K562 (cell line): ENCODE results near the gene SAMD4A. TPM values are rescaled to one million over a fixed set of nuclear protein-coding genes. Genes with fewer than 3 reads are reported as not detected.
A peak's percentile ranks its signal among the peaks of the same experiment; 100 is the strongest.

Experiments used
- CREBBP ChIP-seq: IDR thresholded peaks from one replicate; pipeline ENCODE4 v1.6.1; 2012; ENCODE audit warnings: low read depth, mild to moderate bottlenecking, control low read depth, inconsistent platforms, low read length
- E2F3 ChIP-seq: fragments of 250-450 bp; sonication (Bioruptor Pico); IDR thresholded peaks from 2 replicates; pipeline ENCODE4 v1.4.0; 2020; ENCODE audit warnings: mild to moderate bottlenecking
- KDM4B ChIP-seq, 2 experiments: fragments of 450-650 bp in 1 of 2; sonication (generic) in 1 of 2; IDR thresholded peaks; 2 replicates each; pipeline ENCODE4 v1.6.1; 2016 to 2017; ENCODE audit warnings: borderline replicate concordance in 2 of 2, antibody characterized with exemption in 1 of 2, low read depth in 1 of 2, mild to moderate bottlenecking in 1 of 2
- LARP7 ChIP-seq: fragments of 450-650 bp; IDR thresholded peaks from 2 replicates; pipeline ENCODE4 v1.6.1; 2016
- MIER1 ChIP-seq: fragments of 450-650 bp; IDR thresholded peaks from 2 replicates; pipeline ENCODE4 v1.6.1; 2016; ENCODE audit warnings: antibody characterized with exemption, mild to moderate bottlenecking, low read depth
- MYC ChIP-seq, 2 experiments: fragments of 250-450 bp in 1 of 2; sonication (Bioruptor Pico) in 1 of 2; IDR thresholded peaks; 2 replicates each; pipeline versions ENCODE4 v1.5.1 to v1.6.1; 2012 to 2021; ENCODE audit warnings: low read depth in 2 of 2, borderline replicate concordance in 1 of 2, improper control_type of control experiment in 1 of 2, low read length in 1 of 2, mild to moderate bottlenecking in 1 of 2, moderate library complexity in 1 of 2
- SMAD4 ChIP-seq: fragments of 250-450 bp; sonication (Bioruptor Pico); conservative IDR thresholded peaks from 2 replicates; pipeline ENCODE4 v1.8.0; 2021; ENCODE audit warnings: inconsistent platforms, mild to moderate bottlenecking, moderate library complexity
- ZNF445 ChIP-seq: fragments of 250-450 bp; sonication (Bioruptor Pico); IDR thresholded peaks from 2 replicates; pipeline ENCODE4 v1.4.0; 2020; ENCODE audit warnings: low read depth, mild to moderate bottlenecking, moderate library complexity
- polyA plus RNA-seq, 8 experiments: library from polyadenylated mRNA; depleted of rRNA in 4 of 8; stranded (reverse) in 5 of 8; unstranded in 3 of 8; fragments of >200 nt; fragmentation: Nextera tagmentation in 2 of 8; fragmentation: Illumina TruSeq in 1 of 8; extraction: Ambion mirVana in 2 of 8; extraction: Trizol in 1 of 8; gene quantifications; 2 replicates each; pipeline versions ENCODE4 v1.2.1 to v1.2.3, GENCODE V29; 2011 to 2014; ENCODE audit warnings: inconsistent platforms in 1 of 8, missing spikeins in 1 of 8
- total RNA-seq, 7 experiments: library from RNA; depleted of rRNA in 6 of 7; stranded (reverse); fragments of >200 nt in 6 of 7; fragmentation: Illumina TruSeq in 2 of 7; extraction: Trizol in 2 of 7; gene quantifications; 2 replicates each; pipeline versions ENCODE4 v1.2.1 to v1.2.3, GENCODE V29; 2011 to 2021; ENCODE audit warnings: low replicate concordance in 1 of 7
- TF ChIP-seq, protein P1 (sequence below): IDR thresholded peaks from 2 replicates; pipeline ENCODE4 v1.6.1; 2012; ENCODE audit warnings: low read depth, low read length, improper control_type of control experiment, borderline replicate concordance
- TF ChIP-seq, protein P2 (sequence below): fragments of 450-650 bp; IDR thresholded peaks from 2 replicates; pipeline ENCODE4 v1.6.1; 2016; ENCODE audit warnings: mild to moderate bottlenecking, moderate library complexity

The SAMD4A gene
- total and polyA plus RNA-seq, 9 of the 15 experiments (the other 6 are each of a cell fraction or from before 2014, with no cell fraction given): 0.66 to 6.8 (median 3.3) TPM

DNA sequence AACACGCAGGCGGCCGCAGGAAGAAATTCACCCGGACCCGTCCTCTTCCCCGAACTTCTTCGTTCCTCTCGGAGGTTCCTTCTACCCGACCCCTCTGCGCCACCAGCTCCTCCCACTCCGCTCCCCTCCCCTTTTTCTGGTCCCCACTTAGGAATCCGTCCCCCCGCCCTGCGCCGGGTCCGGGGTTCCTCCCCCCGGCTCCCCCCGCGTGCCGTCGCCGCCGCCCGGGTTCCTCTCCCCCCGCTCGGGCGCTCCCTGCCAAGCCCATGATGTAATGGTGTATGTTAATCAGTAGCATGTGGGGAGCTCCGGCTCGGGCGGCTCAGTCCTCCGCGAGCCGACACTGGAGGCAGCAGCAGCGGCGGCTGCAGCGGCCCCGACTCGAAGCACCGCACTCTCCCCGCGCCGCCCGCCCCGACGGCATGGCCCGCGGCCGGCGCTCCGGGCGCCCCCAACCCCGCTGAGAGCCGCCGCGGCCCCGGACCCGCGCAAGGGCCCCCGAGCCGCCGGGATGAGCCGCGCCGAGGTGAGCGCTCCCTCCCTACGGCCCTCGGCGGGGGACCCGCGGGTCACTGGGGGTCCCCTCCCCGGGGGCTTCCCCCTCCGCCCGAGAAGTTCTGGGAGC lies 1.0 kb upstream of the SAMD4A start (continued):
- TF ChIP-seq, protein P1, sequence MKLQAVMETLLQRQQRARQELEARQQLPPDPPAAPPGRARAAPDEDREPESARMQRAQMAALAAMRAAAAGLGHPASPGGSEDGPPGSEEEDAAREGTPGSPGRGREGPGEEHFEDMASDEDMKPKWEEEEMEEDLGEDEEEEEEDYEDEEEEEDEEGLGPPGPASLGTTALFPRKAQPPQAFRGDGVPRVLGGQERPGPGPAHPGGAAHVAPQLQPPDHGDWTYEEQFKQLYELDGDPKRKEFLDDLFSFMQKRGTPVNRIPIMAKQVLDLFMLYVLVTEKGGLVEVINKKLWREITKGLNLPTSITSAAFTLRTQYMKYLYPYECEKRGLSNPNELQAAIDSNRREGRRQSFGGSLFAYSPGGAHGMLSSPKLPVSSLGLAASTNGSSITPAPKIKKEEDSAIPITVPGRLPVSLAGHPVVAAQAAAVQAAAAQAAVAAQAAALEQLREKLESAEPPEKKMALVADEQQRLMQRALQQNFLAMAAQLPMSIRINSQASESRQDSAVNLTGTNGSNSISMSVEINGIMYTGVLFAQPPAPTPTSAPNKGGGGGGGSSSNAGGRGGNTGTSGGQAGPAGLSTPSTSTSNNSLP: no peak
- TF ChIP-seq MYC (IDR thresholded peaks at IDR 0.05; ENCODE audit: low read depth, low read length): peak; percentile 70
- TF ChIP-seq MYC (CRISPR knock-in tag; IDR thresholded peaks at IDR 0.05; ENCODE audit: borderline replicate concordance, low read depth): 0 out of 2 replicates have a peak, but pooled peaks have one; percentile 6
- no peak for TF ChIP-seq ZNF445
- TF ChIP-seq KDM4B (IDR thresholded peaks at IDR 0.05; ENCODE audit: borderline replicate concordance in 2 of 2, low read depth in 1 of 2): peak in 1 of 2 experiments; percentile 63; a peak in 1 of 4 replicates
- TF ChIP-seq MIER1: no peak
- no peak for TF ChIP-seq LARP7
- TF ChIP-seq SMAD4: no peak
- no peak for TF ChIP-seq E2F3 (CRISPR knock-in tag)
- no peak for TF ChIP-seq CREBBP
- TF ChIP-seq, protein P2, sequence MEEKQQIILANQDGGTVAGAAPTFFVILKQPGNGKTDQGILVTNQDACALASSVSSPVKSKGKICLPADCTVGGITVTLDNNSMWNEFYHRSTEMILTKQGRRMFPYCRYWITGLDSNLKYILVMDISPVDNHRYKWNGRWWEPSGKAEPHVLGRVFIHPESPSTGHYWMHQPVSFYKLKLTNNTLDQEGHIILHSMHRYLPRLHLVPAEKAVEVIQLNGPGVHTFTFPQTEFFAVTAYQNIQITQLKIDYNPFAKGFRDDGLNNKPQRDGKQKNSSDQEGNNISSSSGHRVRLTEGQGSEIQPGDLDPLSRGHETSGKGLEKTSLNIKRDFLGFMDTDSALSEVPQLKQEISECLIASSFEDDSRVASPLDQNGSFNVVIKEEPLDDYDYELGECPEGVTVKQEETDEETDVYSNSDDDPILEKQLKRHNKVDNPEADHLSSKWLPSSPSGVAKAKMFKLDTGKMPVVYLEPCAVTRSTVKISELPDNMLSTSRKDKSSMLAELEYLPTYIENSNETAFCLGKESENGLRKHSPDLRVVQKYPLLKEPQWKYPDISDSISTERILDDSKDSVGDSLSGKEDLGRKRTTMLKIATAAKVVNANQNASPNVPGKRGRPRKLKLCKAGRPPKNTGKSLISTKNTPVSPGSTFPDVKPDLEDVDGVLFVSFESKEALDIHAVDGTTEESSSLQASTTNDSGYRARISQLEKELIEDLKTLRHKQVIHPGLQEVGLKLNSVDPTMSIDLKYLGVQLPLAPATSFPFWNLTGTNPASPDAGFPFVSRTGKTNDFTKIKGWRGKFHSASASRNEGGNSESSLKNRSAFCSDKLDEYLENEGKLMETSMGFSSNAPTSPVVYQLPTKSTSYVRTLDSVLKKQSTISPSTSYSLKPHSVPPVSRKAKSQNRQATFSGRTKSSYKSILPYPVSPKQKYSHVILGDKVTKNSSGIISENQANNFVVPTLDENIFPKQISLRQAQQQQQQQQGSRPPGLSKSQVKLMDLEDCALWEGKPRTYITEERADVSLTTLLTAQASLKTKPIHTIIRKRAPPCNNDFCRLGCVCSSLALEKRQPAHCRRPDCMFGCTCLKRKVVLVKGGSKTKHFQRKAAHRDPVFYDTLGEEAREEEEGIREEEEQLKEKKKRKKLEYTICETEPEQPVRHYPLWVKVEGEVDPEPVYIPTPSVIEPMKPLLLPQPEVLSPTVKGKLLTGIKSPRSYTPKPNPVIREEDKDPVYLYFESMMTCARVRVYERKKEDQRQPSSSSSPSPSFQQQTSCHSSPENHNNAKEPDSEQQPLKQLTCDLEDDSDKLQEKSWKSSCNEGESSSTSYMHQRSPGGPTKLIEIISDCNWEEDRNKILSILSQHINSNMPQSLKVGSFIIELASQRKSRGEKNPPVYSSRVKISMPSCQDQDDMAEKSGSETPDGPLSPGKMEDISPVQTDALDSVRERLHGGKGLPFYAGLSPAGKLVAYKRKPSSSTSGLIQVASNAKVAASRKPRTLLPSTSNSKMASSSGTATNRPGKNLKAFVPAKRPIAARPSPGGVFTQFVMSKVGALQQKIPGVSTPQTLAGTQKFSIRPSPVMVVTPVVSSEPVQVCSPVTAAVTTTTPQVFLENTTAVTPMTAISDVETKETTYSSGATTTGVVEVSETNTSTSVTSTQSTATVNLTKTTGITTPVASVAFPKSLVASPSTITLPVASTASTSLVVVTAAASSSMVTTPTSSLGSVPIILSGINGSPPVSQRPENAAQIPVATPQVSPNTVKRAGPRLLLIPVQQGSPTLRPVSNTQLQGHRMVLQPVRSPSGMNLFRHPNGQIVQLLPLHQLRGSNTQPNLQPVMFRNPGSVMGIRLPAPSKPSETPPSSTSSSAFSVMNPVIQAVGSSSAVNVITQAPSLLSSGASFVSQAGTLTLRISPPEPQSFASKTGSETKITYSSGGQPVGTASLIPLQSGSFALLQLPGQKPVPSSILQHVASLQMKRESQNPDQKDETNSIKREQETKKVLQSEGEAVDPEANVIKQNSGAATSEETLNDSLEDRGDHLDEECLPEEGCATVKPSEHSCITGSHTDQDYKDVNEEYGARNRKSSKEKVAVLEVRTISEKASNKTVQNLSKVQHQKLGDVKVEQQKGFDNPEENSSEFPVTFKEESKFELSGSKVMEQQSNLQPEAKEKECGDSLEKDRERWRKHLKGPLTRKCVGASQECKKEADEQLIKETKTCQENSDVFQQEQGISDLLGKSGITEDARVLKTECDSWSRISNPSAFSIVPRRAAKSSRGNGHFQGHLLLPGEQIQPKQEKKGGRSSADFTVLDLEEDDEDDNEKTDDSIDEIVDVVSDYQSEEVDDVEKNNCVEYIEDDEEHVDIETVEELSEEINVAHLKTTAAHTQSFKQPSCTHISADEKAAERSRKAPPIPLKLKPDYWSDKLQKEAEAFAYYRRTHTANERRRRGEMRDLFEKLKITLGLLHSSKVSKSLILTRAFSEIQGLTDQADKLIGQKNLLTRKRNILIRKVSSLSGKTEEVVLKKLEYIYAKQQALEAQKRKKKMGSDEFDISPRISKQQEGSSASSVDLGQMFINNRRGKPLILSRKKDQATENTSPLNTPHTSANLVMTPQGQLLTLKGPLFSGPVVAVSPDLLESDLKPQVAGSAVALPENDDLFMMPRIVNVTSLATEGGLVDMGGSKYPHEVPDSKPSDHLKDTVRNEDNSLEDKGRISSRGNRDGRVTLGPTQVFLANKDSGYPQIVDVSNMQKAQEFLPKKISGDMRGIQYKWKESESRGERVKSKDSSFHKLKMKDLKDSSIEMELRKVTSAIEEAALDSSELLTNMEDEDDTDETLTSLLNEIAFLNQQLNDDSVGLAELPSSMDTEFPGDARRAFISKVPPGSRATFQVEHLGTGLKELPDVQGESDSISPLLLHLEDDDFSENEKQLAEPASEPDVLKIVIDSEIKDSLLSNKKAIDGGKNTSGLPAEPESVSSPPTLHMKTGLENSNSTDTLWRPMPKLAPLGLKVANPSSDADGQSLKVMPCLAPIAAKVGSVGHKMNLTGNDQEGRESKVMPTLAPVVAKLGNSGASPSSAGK: peak; percentile 38; the same call in 1 of the 2 replicates
